ENCODE measurements around the gene MRPL50. TPM values are rescaled to one million over a fixed set of nuclear protein-coding genes. Genes with fewer than 3 reads are reported as not detected.

MRPL50 gene
- total and polyA plus RNA-seq, 8 donors, result 10.2 to 24.6 (median 21.5) TPM

GRCh38 chr9:101415578-101415977 lies 17.2 kb upstream of the MRPL50 start:
- peaks cover 0 to 79% of the 10 kb centered on the region in 2 donors for H3K9me3 ChIP-seq
- no peak overlapping the region for H3K4me3 ChIP-seq
- no peaks in the 10 kb centered on the region for H3K36me3 ChIP-seq
- no peaks in the 10 kb centered on the region for H3K4me1 ChIP-seq
- no peak for DNase-seq
- no peak for TF ChIP-seq CTCF (IDR thresholded peaks at IDR 0.05)
- no peak overlapping the region for H3K27ac ChIP-seq
- no peak for ATAC-seq
- intact Hi-C loops (cut with DNase I), result no loop called here
- no peaks in the 10 kb centered on the region for H3K27me3 ChIP-seq

GRCh38 chr9:101414839-101415238 lies 16.4 kb upstream of the MRPL50 start:
- Histone ChIP-seq H3K4me1 (no peaks in the 10 kb centered on the region), H3K9me3 (peaks cover 2 to 86% of the 10 kb centered on the region in 2 donors), H3K27me3 (no peaks in the 10 kb centered on the region), H3K27ac (no peak overlapping the region), H3K4me3 (no peak overlapping the region), H3K36me3 (peaks cover 0 to under 1% of the 10 kb centered on the region in 2 donors)
- no peak for TF ChIP-seq CTCF (IDR thresholded peaks at IDR 0.05)
- ATAC-seq (no peak), DNase-seq (no peak)
- intact Hi-C loops (cut with DNase I), result no loop called here

GRCh38 chr9:101409079-101409477 lies 10.7 kb upstream of the MRPL50 start:
- ATAC-seq, result no peak
- no peak for DNase-seq
- no peak overlapping the region for H3K27ac ChIP-seq
- intact Hi-C loops (cut with DNase I), result no loop called here
- TF ChIP-seq CTCF (IDR thresholded peaks at IDR 0.05), result no peak
- no peak overlapping the region for H3K4me3 ChIP-seq
- no peaks in the 10 kb centered on the region for H3K4me1 ChIP-seq
- H3K36me3 ChIP-seq, result peaks cover 13 to 58% of the 10 kb centered on the region in 2 donors
- peaks cover 27 to 98% of the 10 kb centered on the region in 2 donors for H3K9me3 ChIP-seq
- no peaks in the 10 kb centered on the region for H3K27me3 ChIP-seq

GRCh38 chr9:101408374-101409078 lies 10.1 kb upstream of the MRPL50 start:
- intact Hi-C loops (cut with DNase I), result no loop called here
- no peak for ATAC-seq
- DNase-seq, result no peak
- Histone ChIP-seq H3K27ac (no peak overlapping the region), H3K27me3 (no peaks in the 10 kb centered on the region), H3K9me3 (peaks cover 27 to 98% of the 10 kb centered on the region in 2 donors), H3K4me3 (no peak overlapping the region), H3K4me1 (no peaks in the 10 kb centered on the region), H3K36me3 (peaks cover 13 to 64% of the 10 kb centered on the region in 2 donors)
- TF ChIP-seq CTCF (IDR thresholded peaks at IDR 0.05), result no peak

- DNase-seq (no peak), ATAC-seq (no peak)
- H3K36me3 ChIP-seq, result peaks cover 13 to 87% of the 10 kb centered on the region in 2 donors
- no peaks in the 10 kb centered on the region for H3K27me3 ChIP-seq
- H3K27ac ChIP-seq, result no peak overlapping the region
- no peak overlapping the region for H3K4me3 ChIP-seq
- peaks cover 12 to 28% of the 10 kb centered on the region in 2 donors for H3K4me1 ChIP-seq
- intact Hi-C loops (cut with DNase I), result no loop called here
- TF ChIP-seq CTCF (IDR thresholded peaks at IDR 0.05), result no peak
- peaks cover 13 to 56% of the 10 kb centered on the region in 2 donors for H3K9me3 ChIP-seq
Observed at GRCh38 chr9:101403516-101404285, 5.3 kb upstream of the MRPL50 start.
